Glomerular visceral epithelial cell (primary cell): ENCODE measurements around the gene FAM90A1.
"Not testable (repeated sequence)": the region's sequence is repeated elsewhere in the genome, so short reads cannot be mapped to it uniquely, and the experiment has no call there.

ENCODE experiments used
- DNase-seq: peaks from one replicate; pipeline ENCODE4 v3.0.0-alpha.2; 2016; ENCODE audit errors: extremely low spot score

FAM90A1 gene, protein sequence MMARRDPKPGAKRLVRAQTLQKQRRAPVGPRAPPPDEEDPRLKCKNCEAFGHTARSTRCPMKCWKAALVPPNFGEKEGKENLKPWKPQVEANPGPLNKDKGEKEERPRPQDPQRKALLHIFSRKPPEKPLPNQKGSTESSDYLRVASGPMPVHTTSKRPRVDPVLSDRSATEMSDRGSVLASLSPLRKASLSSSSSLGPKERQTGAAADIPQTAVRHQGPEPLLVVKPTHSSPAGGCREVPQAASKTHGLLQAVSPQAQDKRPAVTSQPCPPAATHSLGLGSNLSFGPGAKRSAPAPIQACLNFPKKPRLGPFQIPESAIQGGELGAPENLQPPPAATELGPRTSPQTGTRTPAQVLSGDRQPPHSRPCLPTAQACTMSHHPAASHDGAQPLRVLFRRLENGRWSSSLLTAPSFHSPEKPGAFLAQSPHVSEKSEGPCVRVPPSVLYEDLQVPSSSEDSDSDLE

DNA sequence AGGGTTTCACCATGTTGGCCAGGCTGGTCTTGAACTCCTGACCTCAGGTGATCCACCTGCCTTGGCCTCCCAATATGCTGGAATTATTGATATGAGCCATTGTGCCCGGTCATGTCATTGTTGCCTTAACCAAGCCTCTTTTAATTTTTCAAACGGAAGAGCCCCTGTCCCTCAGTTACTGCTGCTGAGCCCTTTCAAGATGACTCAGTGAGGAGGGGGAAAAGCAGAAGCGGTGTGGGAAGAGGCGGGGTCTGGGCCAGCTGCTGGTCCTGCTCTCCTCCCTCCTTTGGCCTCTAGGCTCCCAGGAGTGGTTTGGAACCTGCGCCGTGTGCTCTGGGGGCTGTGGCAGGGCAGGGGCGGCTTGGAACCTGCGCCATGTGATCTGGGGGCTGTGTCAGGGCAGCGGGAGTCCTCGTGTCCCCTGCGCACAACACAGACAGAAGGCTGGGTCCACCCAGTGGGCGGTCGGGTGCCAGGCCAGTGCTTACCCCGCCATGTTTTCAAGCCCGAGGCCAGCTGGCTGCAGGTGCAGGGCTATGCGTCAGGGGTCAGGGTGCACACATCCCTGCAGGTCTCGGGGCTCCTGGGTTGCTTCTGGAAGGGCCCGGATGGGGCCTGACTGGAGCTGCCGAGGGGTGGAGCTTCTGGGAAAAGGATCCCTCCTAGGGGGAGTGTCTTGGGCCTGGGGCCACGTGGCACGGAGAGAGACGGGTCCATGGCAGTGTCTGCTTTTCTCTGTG is at the start of gene FAM90A1:
Gene FAM90A1 (minus strand): TSS at position 627 of the 740 bp plus-strand sequence. CDS start 2,786 bp downstream, outside the sequence.
- DNase-seq: not testable (repeated sequence)

DNA sequence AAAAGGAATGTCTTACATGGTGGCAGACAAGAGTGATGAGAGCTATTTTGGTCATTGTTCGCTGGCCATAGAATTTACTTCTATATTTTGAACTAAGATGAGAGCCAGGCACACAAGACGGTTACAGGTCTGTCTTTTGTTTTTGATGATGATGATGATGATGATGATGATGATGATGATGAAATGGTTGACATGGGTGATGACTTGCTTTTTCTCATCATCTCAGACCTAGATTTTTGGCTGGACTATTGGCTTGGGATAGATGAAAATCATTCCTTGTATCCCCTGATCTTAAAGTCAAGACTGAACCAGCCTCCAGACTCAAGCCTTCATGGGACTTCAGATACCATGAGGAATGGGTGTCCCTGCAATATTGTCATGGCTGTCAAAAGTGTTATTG is 49.0 kb upstream of the FAM90A1 start:
- not testable (repeated sequence) for DNase-seq

DNA sequence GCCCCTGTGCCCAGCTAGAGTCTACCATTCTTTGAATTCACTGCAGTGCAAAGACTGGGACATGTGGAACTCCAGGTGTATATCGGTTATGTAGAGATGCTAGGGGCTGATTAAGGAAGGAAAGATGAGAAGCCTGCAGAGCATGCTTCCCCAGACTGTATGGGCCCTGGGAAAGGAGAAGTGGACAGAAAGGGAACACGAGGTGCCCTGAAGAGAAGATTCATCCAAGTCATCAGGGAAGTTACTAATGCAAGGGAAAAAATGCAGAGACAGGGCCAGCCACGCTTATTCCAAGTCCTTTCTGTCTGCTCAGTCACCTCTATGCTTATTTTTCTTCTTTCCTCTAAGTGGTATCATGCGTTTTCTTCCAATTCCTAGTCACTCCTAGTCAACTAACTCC is 39.3 kb upstream of the FAM90A1 start:
- not testable (repeated sequence) for DNase-seq

DNA sequence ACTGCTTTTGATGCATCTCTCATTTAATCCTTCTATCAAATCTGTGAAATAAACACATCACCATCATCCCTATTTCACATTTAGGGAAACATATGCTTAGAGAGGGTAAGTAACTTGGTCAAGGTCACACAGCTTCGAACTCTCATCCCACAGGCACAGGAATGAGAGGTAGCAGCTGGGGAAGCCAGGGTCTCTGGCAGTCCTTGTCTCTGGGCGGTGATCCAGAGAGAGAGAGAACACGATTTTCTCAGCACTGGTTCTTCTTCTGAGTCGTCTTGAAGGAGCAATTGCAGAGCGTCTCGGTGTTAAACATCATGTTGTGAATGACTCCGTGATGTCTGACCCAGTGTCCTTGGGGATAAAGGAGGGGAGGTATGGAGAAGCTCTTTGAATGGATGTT is 36.8 kb upstream of the FAM90A1 start:
- not testable (repeated sequence) for DNase-seq

DNA sequence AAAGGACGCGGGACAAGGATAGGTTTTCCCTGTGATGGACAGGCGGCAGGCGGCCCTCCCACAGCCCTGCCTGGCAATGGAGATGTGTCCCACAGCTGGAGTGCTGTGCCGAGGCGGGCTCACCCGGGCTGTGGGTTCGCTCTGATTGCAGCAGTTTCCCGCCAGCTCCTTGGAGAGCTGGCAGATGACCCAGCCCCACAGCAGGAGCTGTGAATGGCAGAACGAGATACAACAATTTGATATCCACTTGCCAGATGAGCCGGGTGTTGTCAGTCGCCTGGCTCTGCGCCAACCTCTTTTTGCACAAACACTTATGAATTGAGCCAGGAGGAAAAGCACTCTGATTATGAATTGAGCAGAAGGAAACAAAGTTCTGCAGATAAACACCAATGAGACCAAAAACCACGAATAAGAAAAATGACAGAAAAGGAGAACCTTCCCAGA is 33.7 kb upstream of the FAM90A1 start:
- DNase-seq: not testable (repeated sequence)

GRCh38 chr12:8256356-8256755 is 28.9 kb upstream of the FAM90A1 start:
- DNase-seq: not testable (repeated sequence)

DNA sequence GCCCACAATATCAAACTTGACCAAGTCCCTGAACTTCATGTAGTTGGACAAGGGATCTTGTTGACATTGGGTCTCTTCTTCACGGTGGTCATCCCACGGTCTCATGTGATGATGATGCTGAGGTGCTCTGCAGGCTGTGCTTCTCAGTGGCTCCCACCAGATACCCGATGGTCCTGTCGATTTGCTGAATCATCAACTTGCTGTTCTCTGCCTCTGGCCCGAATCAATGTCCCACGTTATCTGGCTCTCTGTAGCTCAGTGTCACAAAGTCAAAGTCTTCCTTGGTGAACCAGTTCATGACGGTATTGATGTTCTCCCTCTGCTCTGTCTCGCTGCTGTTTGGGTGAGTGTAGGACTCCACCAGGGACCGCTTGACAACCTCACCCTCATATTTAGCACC is 27.3 kb upstream of the FAM90A1 start:
- DNase-seq: not testable (repeated sequence)

- not testable (repeated sequence) for DNase-seq
Observed at GRCh38 chr12:8252056-8252818, 24.8 kb upstream of the FAM90A1 start.

GRCh38 chr12:8251616-8252015 is 24.2 kb upstream of the FAM90A1 start:
- not testable (repeated sequence) for DNase-seq

DNA sequence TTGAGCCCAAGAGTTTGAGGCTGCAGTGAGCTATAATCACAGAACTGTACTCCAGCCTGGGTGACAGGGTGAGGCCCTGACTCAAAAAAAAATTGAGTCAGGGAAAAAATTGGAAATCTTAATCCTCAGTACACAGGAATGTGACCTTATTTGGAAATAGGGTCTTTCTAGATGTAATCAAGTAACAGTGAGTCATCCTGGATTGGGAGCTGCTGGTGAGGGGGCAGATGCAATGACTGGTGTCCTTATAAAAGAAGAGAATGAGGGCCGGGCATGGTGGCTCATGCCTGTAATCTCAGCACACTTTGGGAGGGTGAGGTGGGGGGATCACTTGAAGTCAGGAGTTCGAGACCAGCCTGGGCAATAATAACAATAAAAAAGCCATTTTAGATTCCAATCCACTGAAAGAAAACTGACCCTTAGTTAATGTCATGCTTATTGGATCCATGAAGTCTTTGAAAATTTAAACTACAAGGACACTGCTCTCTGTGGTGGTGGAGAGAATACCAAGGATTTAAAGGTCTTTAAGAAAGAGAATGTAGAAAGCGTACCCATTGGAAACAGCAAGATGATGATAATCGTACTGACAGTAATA is 19.6 kb upstream of the FAM90A1 start:
- not testable (repeated sequence) for DNase-seq

- DNase-seq: not testable (repeated sequence)
Observed at GRCh38 chr12:8243682-8244161, 16.3 kb upstream of the FAM90A1 start.

DNA sequence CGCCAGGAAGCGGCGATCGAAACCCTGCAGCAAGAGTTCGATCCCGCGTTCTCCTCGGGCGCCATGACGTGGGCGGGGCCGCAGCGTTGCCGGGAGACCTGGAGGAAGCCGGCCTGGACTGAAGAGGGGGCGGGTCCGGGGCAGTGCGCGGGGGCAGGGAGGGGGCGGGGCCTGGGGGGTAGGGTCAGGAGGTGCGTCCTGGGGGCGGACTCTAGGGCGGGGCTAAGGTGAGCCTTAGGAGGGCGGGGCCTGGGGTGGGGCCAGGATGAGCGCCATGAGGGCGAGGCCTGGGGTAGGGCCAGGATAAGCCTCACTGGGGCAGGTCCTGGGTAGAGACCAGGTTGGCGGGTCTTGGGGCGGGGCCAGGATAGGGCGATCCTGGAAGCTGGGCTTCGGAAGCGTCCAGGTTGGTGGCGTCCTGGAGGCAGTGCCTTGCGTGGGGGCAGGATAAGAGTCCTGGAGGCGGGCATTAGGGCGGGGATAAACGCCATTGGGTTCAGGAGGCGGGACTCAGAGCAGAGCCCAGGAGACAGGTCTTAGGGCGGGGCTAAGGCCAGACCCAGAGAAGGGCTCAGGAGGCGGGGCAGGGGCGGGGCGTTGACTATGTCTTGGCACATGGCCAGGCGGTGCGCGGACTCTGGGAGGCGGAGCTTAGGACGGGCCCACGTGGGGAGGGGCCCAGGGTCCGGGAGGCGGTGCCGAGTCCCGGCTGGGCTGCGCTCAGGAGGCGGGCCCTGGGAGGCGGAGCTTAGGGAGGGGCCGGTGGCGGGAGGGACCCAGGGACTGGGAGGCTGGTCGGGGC is 15.7 kb upstream of the FAM90A1 start:
- peak; percentile 98 for DNase-seq

GRCh38 chr12:8242622-8242879 is 15.1 kb upstream of the FAM90A1 start:
- DNase-seq: not testable (repeated sequence)

GRCh38 chr12:8241917-8242621 is 14.7 kb upstream of the FAM90A1 start:
- DNase-seq: peak; percentile 25

DNA sequence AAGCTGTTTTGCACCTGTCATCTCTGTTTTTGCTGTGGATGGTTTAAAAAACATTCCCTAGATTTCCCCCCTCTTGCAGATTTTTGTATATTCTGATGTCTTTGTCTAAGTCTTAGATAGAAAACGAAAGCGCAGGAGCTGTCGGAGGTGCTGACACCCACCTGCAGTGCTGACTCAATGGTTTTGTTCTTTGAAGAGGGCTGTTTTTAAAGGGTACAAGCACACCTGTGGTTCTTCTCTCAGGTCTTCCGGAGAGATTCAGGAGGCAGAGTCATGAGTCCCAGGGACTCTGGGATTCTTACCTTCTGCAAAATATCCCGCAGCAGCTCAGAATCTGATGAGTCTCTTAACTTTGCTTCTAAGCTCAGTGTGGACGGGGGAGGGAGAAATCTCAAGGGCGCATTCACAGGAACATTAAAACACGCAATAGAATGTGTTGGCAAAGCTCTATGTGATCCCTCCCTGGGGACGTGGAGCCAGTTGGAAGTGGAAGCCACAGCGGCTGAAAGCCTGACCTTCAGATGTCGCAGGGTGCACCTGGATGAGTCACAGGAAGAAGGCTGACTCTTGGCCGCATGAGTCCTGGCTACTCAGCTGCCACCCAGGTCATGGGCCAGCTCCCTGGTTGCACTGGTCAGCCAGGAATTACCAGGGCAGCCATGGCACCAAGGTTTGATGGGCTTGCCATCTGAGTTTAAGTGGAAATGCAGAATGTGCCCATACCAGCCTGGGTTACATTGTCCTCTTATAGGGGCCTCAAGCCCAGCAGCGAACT is 13.1 kb upstream of the FAM90A1 start:
- not testable (repeated sequence) for DNase-seq

DNA sequence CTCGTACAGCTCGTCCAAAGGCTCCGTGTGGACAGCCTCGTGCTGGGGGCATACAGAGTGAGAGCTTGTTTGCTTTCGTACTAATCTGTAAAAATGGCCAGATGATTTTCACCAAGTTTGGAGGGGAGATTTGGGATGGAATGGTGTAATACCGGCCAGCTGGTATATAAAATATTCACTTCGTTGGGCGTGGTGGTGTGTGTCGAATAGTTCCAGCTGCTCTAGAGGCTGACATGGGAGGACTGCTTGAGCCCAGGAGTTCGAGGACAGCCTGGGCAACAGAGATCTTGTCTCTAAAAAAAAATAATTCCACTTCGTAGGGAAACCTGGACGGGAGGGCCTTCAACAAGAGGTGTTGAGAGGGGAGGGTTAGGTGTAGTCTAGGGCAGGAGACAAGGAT is 9.6 kb upstream of the FAM90A1 start:
- not testable (repeated sequence) for DNase-seq

DNA sequence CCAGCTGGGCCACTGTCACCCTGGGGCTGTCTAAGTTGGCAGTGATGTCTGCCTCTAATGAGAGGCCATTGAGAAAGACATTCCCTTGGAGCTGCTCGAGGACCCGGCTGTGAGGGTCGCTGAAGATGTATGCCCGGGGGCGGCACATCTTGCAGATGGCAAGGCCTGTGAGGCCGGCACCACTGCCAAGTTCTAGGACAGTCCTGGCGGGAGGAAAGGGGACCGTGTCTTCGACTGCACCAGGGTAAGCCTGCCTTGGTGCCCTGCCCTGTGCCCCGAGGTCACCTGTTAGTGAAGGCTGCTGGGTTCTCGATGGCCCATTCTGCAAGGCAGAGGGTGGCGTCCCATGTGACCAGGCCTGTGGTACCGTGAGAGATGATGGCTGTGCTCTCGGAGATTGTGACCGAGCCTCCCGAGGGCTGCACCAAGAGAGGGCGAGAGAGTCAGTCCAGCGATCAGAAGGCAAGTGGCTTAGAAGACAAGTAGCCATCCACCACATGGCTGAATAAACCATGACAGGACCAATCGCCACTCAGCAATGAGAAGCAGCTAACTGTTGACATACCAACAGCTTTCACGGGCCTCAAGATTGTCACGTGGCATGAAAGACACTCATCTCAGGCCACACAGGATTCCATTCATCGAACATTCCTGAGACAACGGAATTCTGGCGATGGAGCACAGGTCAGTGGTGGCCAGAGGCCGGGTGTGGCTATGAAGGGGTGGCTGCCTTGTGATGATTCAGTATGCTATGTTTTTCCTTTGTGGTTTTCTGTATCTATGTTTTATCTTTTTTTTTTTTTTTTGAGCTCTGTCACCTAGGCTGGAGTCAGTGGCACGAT is 8.1 kb upstream of the FAM90A1 start:
- DNase-seq: peak; percentile 62

- DNase-seq: not testable (repeated sequence)
Observed at GRCh38 chr12:8234746-8235145, 7.3 kb upstream of the FAM90A1 start.
